ENCODE measurements around the gene SEC16A. TPM values are rescaled to one million over a fixed set of nuclear protein-coding genes. Genes with fewer than 3 reads are reported as not detected.

Gene SEC16A
- total and polyA plus RNA-seq, 4 donors: 21.7 to 96.1 (median 66.0) TPM

DNA sequence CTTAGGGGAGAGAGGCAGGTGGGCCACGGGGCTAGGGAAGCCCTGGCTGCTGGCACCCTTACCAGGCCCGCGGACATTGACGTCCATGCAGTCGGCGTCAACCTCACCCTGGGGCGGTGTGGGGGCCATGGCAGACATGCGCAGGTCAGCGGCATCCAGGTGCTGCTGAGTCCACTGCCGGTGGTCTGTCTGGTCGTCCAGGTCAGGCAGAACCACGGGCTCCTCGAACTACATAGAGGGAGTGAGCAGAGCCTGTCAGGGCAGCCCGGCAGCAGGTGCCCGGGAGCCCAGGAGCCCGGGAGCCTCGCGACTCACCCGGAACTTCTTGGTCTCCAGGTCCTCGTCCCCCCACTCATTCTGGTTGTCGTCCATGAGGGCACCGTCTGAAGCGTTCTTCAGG lies 18.8 kb upstream of the SEC16A start:
- Histone ChIP-seq H3K36me3 (ENCODE audit: control insufficient read depth in 4 of 4, insufficient read depth in 3 of 4, low read depth in 1 of 4, low read length in 3 of 4) (peaks cover 20 to 95% (median 54%) of the 10 kb centered on the region in 4 donors), H3K27me3 (ENCODE audit: control insufficient read depth in 4 of 4, insufficient read depth in 4 of 4, low read length in 3 of 4) (no peaks in the 10 kb centered on the region), H3K9me3 (ENCODE audit: control insufficient read depth in 4 of 4, low read length in 3 of 4) (no peaks in the 10 kb centered on the region), H3K9ac (ENCODE audit: low read depth in 1 of 2, low read length in 2 of 2) (no peak overlapping the region), H3K27ac (ENCODE audit: low read depth in 1 of 2, low read length in 2 of 2) (no peak overlapping the region), H3K4me3 (ENCODE audit: low read depth in 1 of 3, low read length in 3 of 3) (no peak overlapping the region), H3K4me1 (ENCODE audit: control insufficient read depth in 4 of 4, insufficient read depth in 4 of 4, low read length in 3 of 4) (no peaks in the 10 kb centered on the region)
- DNase-seq (ENCODE audit: low spot score): no peak
- TF ChIP-seq EGR1 (IDR thresholded peaks at IDR 0.05; ENCODE audit: low read depth in 2 of 2) (no peak), YY1 (IDR thresholded peaks at IDR 0.05) (no peak), CTCF (IDR thresholded peaks at IDR 0.05; ENCODE audit: low read depth, low read length, missing input control) (no peak), HNF4G (IDR thresholded peaks at IDR 0.05) (no peak), HNF4A (conservative IDR thresholded peaks at IDR 0.05) (no peak), TAF1 (conservative IDR thresholded peaks at IDR 0.05) (no peak), NR2F2 (IDR thresholded peaks at IDR 0.05) (no peak)
- WGBS: 95% methylated on average over 23 of the region's 23 CpGs

DNA sequence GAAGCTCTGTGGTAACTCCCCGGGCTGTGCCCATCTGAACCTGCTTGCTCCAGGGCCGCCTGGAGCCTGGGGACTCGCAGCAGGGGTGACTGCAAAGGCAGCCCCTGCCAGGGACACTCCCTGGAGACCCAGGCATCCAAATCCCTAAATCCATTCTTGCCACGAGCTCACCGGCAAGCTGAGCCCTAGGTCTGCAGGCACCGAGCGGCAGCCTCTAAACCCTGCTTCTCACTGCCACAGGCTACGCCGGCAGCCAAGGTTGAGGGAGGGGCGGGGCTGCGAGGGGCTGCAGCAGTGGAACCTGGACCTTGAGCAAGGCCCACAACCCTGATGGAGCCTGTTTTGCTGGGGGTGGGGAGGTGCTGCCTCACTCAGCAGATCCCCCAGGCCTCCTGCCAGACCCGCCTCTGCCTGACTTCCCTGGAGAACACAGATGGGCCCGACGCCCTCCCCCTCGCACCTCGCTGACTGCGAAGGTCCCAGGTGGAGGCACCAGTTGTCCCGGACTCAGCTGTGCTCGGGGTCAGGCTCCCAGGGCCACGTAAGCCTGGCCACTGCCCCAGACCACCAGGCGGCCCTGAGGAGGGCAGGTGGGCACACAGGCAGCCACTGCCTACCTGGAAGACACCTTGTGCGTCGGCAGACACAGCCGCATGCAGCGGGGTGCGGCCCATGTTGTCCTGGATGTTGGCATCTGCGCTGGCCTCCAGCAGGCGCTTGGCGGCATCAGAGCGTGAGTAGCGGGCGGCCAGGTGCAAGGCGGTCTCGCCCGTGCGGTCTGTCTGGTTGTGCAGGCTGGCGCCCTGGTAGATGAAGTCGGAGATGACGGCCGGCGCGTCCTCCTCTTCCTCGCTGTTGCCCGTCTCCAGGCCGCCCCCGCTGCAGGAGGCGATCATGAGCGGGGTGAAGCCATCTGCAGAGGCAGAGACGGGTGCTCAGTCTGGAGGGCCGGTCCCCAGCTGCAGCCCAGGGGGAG lies 17.4 kb upstream of the SEC16A start:
- Histone ChIP-seq H3K27ac (ENCODE audit: low read depth in 1 of 2, low read length in 2 of 2) (no peak overlapping the region), H3K4me1 (ENCODE audit: control insufficient read depth in 4 of 4, insufficient read depth in 4 of 4, low read length in 3 of 4) (no peaks in the 10 kb centered on the region), H3K9me3 (ENCODE audit: control insufficient read depth in 4 of 4, low read length in 3 of 4) (no peaks in the 10 kb centered on the region), H3K36me3 (ENCODE audit: control insufficient read depth in 4 of 4, insufficient read depth in 3 of 4, low read depth in 1 of 4, low read length in 3 of 4) (peaks cover 24 to 91% (median 50%) of the 10 kb centered on the region in 4 donors), H3K4me3 (ENCODE audit: low read depth in 1 of 3, low read length in 3 of 3) (no peak overlapping the region), H3K27me3 (ENCODE audit: control insufficient read depth in 4 of 4, insufficient read depth in 4 of 4, low read length in 3 of 4) (no peaks in the 10 kb centered on the region), H3K9ac (ENCODE audit: low read depth in 1 of 2, low read length in 2 of 2) (no peak overlapping the region)
- DNase-seq (ENCODE audit: low spot score): no peak
- WGBS: 96% methylated on average over 50 of the region's 50 CpGs
- TF ChIP-seq MAX (IDR thresholded peaks at IDR 0.05) (no peak), RAD21 (IDR thresholded peaks at IDR 0.05) (no peak), HNF4G (IDR thresholded peaks at IDR 0.05) (no peak), RXRA (IDR thresholded peaks at IDR 0.05) (no peak), SP1 (IDR thresholded peaks at IDR 0.05) (no peak), EGR1 (IDR thresholded peaks at IDR 0.05; ENCODE audit: low read depth in 2 of 2) (no peak), JUND (IDR thresholded peaks at IDR 0.05) (no peak), HNF4A (conservative IDR thresholded peaks at IDR 0.05) (no peak), TAF1 (conservative IDR thresholded peaks at IDR 0.05) (no peak), REST (IDR thresholded peaks at IDR 0.05) (no peak), ATF3 (IDR thresholded peaks at IDR 0.05) (no peak), YY1 (IDR thresholded peaks at IDR 0.05) (no peak), GABPA (IDR thresholded peaks at IDR 0.05 in 1 of 2, conservative IDR thresholded peaks at IDR 0.05 in 1 of 2) (no peak), CTCF (IDR thresholded peaks at IDR 0.05; ENCODE audit: low read depth, low read length, missing input control) (no peak), NR2F2 (IDR thresholded peaks at IDR 0.05) (no peak), FOXA2 (IDR thresholded peaks at IDR 0.05) (no peak), FOXA1 (IDR thresholded peaks at IDR 0.05) (no peak)
- TF ChIP-seq, protein P1, sequence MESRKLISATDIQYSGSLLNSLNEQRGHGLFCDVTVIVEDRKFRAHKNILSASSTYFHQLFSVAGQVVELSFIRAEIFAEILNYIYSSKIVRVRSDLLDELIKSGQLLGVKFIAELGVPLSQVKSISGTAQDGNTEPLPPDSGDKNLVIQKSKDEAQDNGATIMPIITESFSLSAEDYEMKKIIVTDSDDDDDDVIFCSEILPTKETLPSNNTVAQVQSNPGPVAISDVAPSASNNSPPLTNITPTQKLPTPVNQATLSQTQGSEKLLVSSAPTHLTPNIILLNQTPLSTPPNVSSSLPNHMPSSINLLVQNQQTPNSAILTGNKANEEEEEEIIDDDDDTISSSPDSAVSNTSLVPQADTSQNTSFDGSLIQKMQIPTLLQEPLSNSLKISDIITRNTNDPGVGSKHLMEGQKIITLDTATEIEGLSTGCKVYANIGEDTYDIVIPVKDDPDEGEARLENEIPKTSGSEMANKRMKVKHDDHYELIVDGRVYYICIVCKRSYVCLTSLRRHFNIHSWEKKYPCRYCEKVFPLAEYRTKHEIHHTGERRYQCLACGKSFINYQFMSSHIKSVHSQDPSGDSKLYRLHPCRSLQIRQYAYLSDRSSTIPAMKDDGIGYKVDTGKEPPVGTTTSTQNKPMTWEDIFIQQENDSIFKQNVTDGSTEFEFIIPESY (IDR thresholded peaks at IDR 0.05): no peak

All from liver (tissue), 9 donors.